Prostate gland (tissue), 2 donors: ENCODE data around the gene IMMP2L.

ENCODE experiments used
- POLR2A ChIP-seq: fragments of 450-650 bp; IDR thresholded peaks from one replicate; pipeline ENCODE4 v1.6.1; 2016; ENCODE audit warnings: antibody characterized with exemption, mild to moderate bottlenecking
- TF ChIP-seq, protein P1 (sequence below), 4 experiments: fragments of 200-600 bp in 2 of 4; fragments of 450-650 bp in 2 of 4; sonication (generic) in 2 of 4; IDR thresholded peaks; 1 replicate in 3 of 4; 2 replicates in 1 of 4; pipeline ENCODE4 v1.5.1; 2016 to 2019; ENCODE audit warnings: antibody characterized with exemption in 4 of 4, mild to moderate bottlenecking in 2 of 4, moderate library complexity in 2 of 4

DNA sequence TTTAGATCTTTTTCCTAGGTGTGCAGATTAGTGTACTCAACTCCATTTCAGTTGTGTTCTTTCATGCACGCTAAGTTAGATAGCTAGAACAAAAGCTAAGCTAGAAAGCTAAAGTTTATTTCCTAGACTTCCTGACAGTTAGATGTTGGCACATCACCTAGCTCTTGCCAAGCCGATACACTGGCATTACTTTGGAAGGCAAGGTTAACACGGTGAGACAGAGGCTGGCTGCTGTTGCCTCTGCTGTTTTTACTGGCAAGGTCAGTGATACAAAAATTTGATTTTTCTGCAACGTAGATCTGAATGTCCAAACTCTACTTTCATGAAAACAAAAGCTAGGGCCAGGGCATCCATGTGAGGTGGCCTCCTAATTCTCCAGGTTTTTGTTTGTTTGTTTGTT is 203.4 kb downstream of the IMMP2L start:
- TF ChIP-seq, protein P1, sequence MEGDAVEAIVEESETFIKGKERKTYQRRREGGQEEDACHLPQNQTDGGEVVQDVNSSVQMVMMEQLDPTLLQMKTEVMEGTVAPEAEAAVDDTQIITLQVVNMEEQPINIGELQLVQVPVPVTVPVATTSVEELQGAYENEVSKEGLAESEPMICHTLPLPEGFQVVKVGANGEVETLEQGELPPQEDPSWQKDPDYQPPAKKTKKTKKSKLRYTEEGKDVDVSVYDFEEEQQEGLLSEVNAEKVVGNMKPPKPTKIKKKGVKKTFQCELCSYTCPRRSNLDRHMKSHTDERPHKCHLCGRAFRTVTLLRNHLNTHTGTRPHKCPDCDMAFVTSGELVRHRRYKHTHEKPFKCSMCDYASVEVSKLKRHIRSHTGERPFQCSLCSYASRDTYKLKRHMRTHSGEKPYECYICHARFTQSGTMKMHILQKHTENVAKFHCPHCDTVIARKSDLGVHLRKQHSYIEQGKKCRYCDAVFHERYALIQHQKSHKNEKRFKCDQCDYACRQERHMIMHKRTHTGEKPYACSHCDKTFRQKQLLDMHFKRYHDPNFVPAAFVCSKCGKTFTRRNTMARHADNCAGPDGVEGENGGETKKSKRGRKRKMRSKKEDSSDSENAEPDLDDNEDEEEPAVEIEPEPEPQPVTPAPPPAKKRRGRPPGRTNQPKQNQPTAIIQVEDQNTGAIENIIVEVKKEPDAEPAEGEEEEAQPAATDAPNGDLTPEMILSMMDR (IDR thresholded peaks at IDR 0.05), result no peak
- no peak for TF ChIP-seq POLR2A
